Suprapubic skin (tissue), 3 donors: ENCODE measurements around the gene CD164.

Experiments used
- CTCF ChIP-seq, 2 donors: fragments of 200-600 bp in 1 of 2; fragments of 450-650 bp in 1 of 2; sonication (generic) in 1 of 2; IDR thresholded peaks; one replicate each; pipeline ENCODE4 v1.5.1; 2016 to 2019; ENCODE audit warnings: antibody characterized with exemption in 2 of 2, mild to moderate bottlenecking in 1 of 2, moderate library complexity in 1 of 2
- EP300 ChIP-seq: sonication (generic); formaldehyde crosslinking; IDR thresholded peaks from one replicate; pipeline ENCODE4 v1.6.1; 2017; ENCODE audit warnings: antibody characterized with exemption
- POLR2A ChIP-seq, 2 donors: fragments of 450-650 bp; IDR thresholded peaks; one replicate each; pipeline ENCODE4 v1.6.1; 2017; ENCODE audit warnings: antibody characterized with exemption in 2 of 2, mild to moderate bottlenecking in 2 of 2, moderate library complexity in 2 of 2

- no peak for TF ChIP-seq POLR2A (IDR thresholded peaks at IDR 0.05)
- no peak for TF ChIP-seq CTCF (IDR thresholded peaks at IDR 0.05)
- TF ChIP-seq EP300 = no peak
These were observed 56.9 kb downstream of the CD164 start for GRCh38 chr6:109325400-109325801.
